Esophagus muscularis mucosa (tissue), 3 donors: ENCODE results near the gene FAM193A.

Experiments
- POLR2A ChIP-seq: fragments of 450-650 bp; IDR thresholded peaks from one replicate; pipeline ENCODE4 v1.6.1; 2017; ENCODE audit warnings: antibody characterized with exemption, moderate library complexity, mild to moderate bottlenecking, low read depth
- POLR2AphosphoS5 ChIP-seq, 2 donors: sonication (generic); formaldehyde crosslinking; IDR thresholded peaks; one replicate each; pipeline ENCODE4 v1.6.1; 2017; ENCODE audit warnings: antibody characterized with exemption in 2 of 2
- TF ChIP-seq, protein P1 (sequence below), 3 experiments: fragments of 200-600 bp in 2 of 3; fragments of 450-650 bp in 1 of 3; sonication (generic) in 2 of 3; IDR thresholded peaks; one replicate each; pipeline ENCODE4 v1.5.1; 2017 to 2019; ENCODE audit warnings: antibody characterized with exemption in 3 of 3, mild to moderate bottlenecking in 2 of 3, moderate library complexity in 1 of 3

DNA sequence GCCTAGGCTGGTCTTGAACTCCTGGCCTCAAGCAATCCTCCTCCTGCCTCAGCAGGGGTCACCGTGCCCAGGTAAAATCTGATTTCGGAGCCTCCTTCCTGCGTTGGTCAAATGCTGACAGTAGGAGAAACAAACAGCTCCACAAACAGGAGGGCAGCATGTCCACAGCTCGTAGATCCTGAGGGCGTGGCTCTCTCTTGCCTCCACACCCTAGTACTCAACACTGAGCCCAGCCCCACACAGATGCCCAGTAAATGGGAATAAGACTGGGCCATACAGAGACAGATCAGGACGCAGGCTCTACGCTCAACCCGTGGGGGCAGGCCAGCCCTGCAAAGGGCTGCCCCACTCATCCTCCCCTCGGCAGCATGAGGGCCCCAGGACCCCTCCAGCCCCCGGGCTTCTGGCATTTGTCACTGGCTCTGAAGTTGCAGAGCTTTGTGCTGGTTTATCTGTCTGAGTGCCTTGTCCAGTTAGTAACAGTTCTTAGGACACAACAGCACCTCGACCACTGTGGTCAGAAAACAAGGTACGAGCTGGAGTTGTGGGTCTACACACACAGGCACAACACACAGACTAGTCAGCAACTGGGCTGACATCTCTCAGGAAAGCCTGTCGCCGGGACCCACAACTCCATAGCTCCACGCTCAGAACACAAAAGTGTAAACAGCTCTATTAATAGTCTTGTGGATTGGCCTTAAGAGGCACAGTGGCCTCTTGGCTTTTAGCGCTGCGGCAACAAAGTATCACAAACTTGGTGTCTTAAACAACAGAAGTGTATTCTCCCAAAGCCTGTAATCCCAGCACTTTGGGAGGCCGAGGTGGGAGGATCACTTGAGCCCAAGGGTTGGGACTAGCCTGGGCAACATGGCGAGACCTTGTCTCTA lies 214.5 kb downstream of the FAM193A start:
- TF ChIP-seq, protein P1, sequence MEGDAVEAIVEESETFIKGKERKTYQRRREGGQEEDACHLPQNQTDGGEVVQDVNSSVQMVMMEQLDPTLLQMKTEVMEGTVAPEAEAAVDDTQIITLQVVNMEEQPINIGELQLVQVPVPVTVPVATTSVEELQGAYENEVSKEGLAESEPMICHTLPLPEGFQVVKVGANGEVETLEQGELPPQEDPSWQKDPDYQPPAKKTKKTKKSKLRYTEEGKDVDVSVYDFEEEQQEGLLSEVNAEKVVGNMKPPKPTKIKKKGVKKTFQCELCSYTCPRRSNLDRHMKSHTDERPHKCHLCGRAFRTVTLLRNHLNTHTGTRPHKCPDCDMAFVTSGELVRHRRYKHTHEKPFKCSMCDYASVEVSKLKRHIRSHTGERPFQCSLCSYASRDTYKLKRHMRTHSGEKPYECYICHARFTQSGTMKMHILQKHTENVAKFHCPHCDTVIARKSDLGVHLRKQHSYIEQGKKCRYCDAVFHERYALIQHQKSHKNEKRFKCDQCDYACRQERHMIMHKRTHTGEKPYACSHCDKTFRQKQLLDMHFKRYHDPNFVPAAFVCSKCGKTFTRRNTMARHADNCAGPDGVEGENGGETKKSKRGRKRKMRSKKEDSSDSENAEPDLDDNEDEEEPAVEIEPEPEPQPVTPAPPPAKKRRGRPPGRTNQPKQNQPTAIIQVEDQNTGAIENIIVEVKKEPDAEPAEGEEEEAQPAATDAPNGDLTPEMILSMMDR (IDR thresholded peaks at IDR 0.05) = no peak
- no peak for TF ChIP-seq POLR2A
- no peak for TF ChIP-seq POLR2AphosphoS5 (IDR thresholded peaks at IDR 0.05)
